Glomerular endothelial cell (primary cell): ENCODE results near the gene CRYBB1. TPM values are rescaled to one million over a fixed set of nuclear protein-coding genes. Genes with fewer than 3 reads are reported as not detected.

Experiments
- DNase-seq: peaks from one replicate; pipeline ENCODE4 v3.0.0-alpha.2; 2011; ENCODE audit warnings: low read depth, low spot score; ENCODE audit errors: extremely low read depth
- total RNA-seq: library from RNA; depleted of rRNA; stranded (reverse); fragments of >200 nt; gene quantifications from 2 replicates; pipeline ENCODE4 v1.2.3, GENCODE V29; 2015

CRYBB1 gene
- total RNA-seq = not detected in 2 replicates

- no peak for DNase-seq
These were observed at the start of gene CRYBB1 for GRCh38 chr22:26617271-26618199. CRYBB1 (minus strand) TSS chr22:26618027; CDS start chr22:26616319, 1,708 bp downstream.

GRCh38 chr22:26667140-26667539 lies 49.3 kb upstream of the CRYBB1 start:
- no peak for DNase-seq

- DNase-seq = no peak
These were observed 48.0 kb upstream of the CRYBB1 start for GRCh38 chr22:26665813-26666231.

- no peak for DNase-seq
These were observed 45.6 kb upstream of the CRYBB1 start for GRCh38 chr22:26663374-26663923.

GRCh38 chr22:26662160-26662559 lies 44.3 kb upstream of the CRYBB1 start:
- DNase-seq = no peak

- no peak for DNase-seq
These were observed 43.2 kb upstream of the CRYBB1 start for GRCh38 chr22:26660961-26661578.

- DNase-seq = no peak
These were observed 42.5 kb upstream of the CRYBB1 start for GRCh38 chr22:26660356-26660755.

- DNase-seq = no peak
These were observed 41.0 kb upstream of the CRYBB1 start for GRCh38 chr22:26658671-26659478.

- no peak for DNase-seq
These were observed 40.3 kb upstream of the CRYBB1 start for GRCh38 chr22:26658161-26658560.

- DNase-seq = no peak
These were observed 39.3 kb upstream of the CRYBB1 start, which contains the start of gene MIAT for GRCh38 chr22:26656891-26657851. MIAT (plus strand) TSS chr22:26657588.

GRCh38 chr22:26651815-26652214 lies 34.0 kb upstream of the CRYBB1 start:
- no peak for DNase-seq

GRCh38 chr22:26650722-26651421 lies 33.0 kb upstream of the CRYBB1 start:
- no peak for DNase-seq

GRCh38 chr22:26648528-26649388 lies 30.9 kb upstream of the CRYBB1 start:
- no peak for DNase-seq

- no peak for DNase-seq
These were observed 30.2 kb upstream of the CRYBB1 start for GRCh38 chr22:26648011-26648497.

- no peak for DNase-seq
These were observed 28.3 kb upstream of the CRYBB1 start for GRCh38 chr22:26646158-26646557.

- no peak for DNase-seq
These were observed 25.7 kb upstream of the CRYBB1 start for GRCh38 chr22:26643418-26644100.
